ENCODE data around the gene COL5A1. TPM values are rescaled to one million over a fixed set of nuclear protein-coding genes. Genes with fewer than 3 reads are reported as not detected.

COL5A1 gene
- total RNA-seq, 1 experiment from 2014 or later, result 10.6 TPM

DNA sequence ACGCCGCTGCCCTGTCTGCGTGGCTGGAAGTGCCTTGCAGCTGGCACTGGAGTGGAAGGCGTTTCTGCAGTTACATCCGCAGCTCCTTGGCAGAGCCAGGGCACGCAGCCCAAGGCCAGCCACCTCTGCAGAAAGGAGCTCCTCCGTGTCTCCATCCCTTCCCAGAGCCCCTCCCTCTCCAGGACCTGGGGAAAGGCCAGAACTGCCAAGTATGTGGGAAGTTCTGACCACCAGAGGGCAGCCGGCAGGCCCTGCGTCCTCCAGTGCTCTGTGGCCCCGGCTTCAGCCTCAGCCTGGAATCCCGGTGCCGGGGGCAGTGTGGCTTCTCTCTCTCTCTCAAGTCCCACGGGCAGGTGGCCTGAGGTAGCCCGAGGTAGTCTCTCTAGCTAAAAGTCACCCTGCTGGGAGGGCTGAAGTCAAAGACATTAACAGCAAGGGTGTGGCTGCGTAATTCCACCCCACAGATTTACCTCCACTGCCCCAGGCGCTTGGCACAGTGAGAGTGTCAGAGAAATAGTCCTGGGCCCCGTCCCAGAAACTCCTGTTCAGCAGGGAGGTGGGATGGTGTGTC, 137.3 kb downstream of the COL5A1 start:
- Histone ChIP-seq H3K79me2 (ENCODE audit: low read length) (no peaks in the 10 kb centered on the region), H3K27me3 (ENCODE audit: low read length) (no peaks in the 10 kb centered on the region)
- no TSS peak for BruUV-seq (replicated peaks)

GRCh38 chr9:134779640-134780039, 138.0 kb downstream of the COL5A1 start:
- no TSS peak for BruUV-seq (replicated peaks)
- Histone ChIP-seq H3K27me3 (ENCODE audit: low read length) (no peaks in the 10 kb centered on the region), H3K4me2 (ENCODE audit: low read length) (no peak overlapping the region), H3K4me1 (ENCODE audit: insufficient read depth, low read length) (no peaks in the 10 kb centered on the region), H3K4me3 (ENCODE audit: low read length) (no peak overlapping the region), H2AFZ (ENCODE audit: low read length) (no peak overlapping the region), H3F3A (ENCODE audit: low read length, unreplicated experiment) (no peaks in the 10 kb centered on the region), H3K9me2 (replicated peaks; ENCODE audit: low read length) (no peaks in the 10 kb centered on the region), H3K36me3 (ENCODE audit: low read depth, low read length) (no peaks in the 10 kb centered on the region), H3K79me2 (ENCODE audit: low read length) (no peaks in the 10 kb centered on the region), H3K9ac (ENCODE audit: low read length) (no peak overlapping the region), H4K20me1 (ENCODE audit: low read length) (no peaks in the 10 kb centered on the region), H3K9me3 (ENCODE audit: low read length) (no peaks in the 10 kb centered on the region), H3K27ac (ENCODE audit: low read length) (no peak overlapping the region)
- no peak for DNase-seq
- intact Hi-C loops (cut with micrococcal nuclease), result no loop called here
- POLR2A ChIA-PET (ENCODE audit: unreplicated experiment), result no interaction called here
- CTCF ChIA-PET, result no interaction called here
- TF ChIP-seq, protein P1, sequence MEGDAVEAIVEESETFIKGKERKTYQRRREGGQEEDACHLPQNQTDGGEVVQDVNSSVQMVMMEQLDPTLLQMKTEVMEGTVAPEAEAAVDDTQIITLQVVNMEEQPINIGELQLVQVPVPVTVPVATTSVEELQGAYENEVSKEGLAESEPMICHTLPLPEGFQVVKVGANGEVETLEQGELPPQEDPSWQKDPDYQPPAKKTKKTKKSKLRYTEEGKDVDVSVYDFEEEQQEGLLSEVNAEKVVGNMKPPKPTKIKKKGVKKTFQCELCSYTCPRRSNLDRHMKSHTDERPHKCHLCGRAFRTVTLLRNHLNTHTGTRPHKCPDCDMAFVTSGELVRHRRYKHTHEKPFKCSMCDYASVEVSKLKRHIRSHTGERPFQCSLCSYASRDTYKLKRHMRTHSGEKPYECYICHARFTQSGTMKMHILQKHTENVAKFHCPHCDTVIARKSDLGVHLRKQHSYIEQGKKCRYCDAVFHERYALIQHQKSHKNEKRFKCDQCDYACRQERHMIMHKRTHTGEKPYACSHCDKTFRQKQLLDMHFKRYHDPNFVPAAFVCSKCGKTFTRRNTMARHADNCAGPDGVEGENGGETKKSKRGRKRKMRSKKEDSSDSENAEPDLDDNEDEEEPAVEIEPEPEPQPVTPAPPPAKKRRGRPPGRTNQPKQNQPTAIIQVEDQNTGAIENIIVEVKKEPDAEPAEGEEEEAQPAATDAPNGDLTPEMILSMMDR (conservative IDR thresholded peaks at IDR 0.05; ENCODE audit: low read depth, low read length), result no peak
- TF ChIP-seq EZH2phosphoT487 (IDR thresholded peaks at IDR 0.05; ENCODE audit: borderline replicate concordance, low read length), result no peak
- TF ChIP-seq EZH2 (IDR thresholded peaks at IDR 0.05; ENCODE audit: low read length, unreplicated experiment), result no peak
- ATAC-seq, result no peak

More for the DNA sequence above, 137.3 kb downstream of the COL5A1 start:
- Histone ChIP-seq H3K4me1 (ENCODE audit: insufficient read depth, low read length) (no peaks in the 10 kb centered on the region), H3K9ac (ENCODE audit: low read length) (no peak overlapping the region), H3K4me2 (ENCODE audit: low read length) (no peak overlapping the region), H3F3A (ENCODE audit: low read length, unreplicated experiment) (no peaks in the 10 kb centered on the region), H3K9me2 (replicated peaks; ENCODE audit: low read length) (no peaks in the 10 kb centered on the region), H3K27ac (ENCODE audit: low read length) (no peak overlapping the region), H2AFZ (ENCODE audit: low read length) (no peak overlapping the region), H3K9me3 (ENCODE audit: low read length) (no peaks in the 10 kb centered on the region), H3K4me3 (ENCODE audit: low read length) (no peak overlapping the region), H4K20me1 (ENCODE audit: low read length) (no peaks in the 10 kb centered on the region), H3K36me3 (ENCODE audit: low read depth, low read length) (no peaks in the 10 kb centered on the region)
- ChIA-PET POLR2A (ENCODE audit: unreplicated experiment) (no interaction called here), CTCF (no interaction called here)
- no peak for TF ChIP-seq EZH2 (IDR thresholded peaks at IDR 0.05; ENCODE audit: low read length, unreplicated experiment)
- TF ChIP-seq, protein P1 (conservative IDR thresholded peaks at IDR 0.05; ENCODE audit: low read depth, low read length), result peak; percentile 62
- intact Hi-C loops (cut with micrococcal nuclease), result no loop called here
- DNase-seq, result peak; percentile 60
- ATAC-seq, result peak; percentile 84

- ChIA-PET CTCF (interaction anchor here (0.6 kb wide), 1 partner anchor 60 kb away, joined by 6 read pairs; no protein-coding TSS in a partner anchor), POLR2A (ENCODE audit: unreplicated experiment) (no interaction called here)
- H3K9me2 ChIP-seq (replicated peaks; ENCODE audit: low read length), result no peaks in the 10 kb centered on the region
- H3F3A ChIP-seq (ENCODE audit: low read length, unreplicated experiment), result no peaks in the 10 kb centered on the region
- ATAC-seq (no peak), DNase-seq (no peak)
- no peaks in the 10 kb centered on the region for H3K36me3 ChIP-seq (ENCODE audit: low read depth, low read length)
- intact Hi-C loops (cut with micrococcal nuclease), result no loop called here
- H3K9ac ChIP-seq (ENCODE audit: low read length), result no peak overlapping the region
- H3K4me3 ChIP-seq (ENCODE audit: low read length), result no peak overlapping the region
- no peaks in the 10 kb centered on the region for H3K27me3 ChIP-seq (ENCODE audit: low read length)
- no peaks in the 10 kb centered on the region for H3K79me2 ChIP-seq (ENCODE audit: low read length)
- BruUV-seq (replicated peaks), result no TSS peak
- no peak overlapping the region for H2AFZ ChIP-seq (ENCODE audit: low read length)
- no peaks in the 10 kb centered on the region for H3K4me1 ChIP-seq (ENCODE audit: insufficient read depth, low read length)
- TF ChIP-seq EZH2 (IDR thresholded peaks at IDR 0.05; ENCODE audit: low read length, unreplicated experiment) (no peak), EZH2phosphoT487 (IDR thresholded peaks at IDR 0.05; ENCODE audit: borderline replicate concordance, low read length) (no peak)
- TF ChIP-seq, protein P1 (conservative IDR thresholded peaks at IDR 0.05; ENCODE audit: low read depth, low read length), result peak; percentile 27; the same call in 1 of the 2 replicates
- no peak overlapping the region for H3K27ac ChIP-seq (ENCODE audit: low read length)
- H3K9me3 ChIP-seq (ENCODE audit: low read length), result no peaks in the 10 kb centered on the region
- no peaks in the 10 kb centered on the region for H4K20me1 ChIP-seq (ENCODE audit: low read length)
- H3K4me2 ChIP-seq (ENCODE audit: low read length), result no peak overlapping the region
Observed at GRCh38 chr9:134781591-134782302, 140.1 kb downstream of the COL5A1 start.
